PC-3 (cell line): ENCODE results near the gene ZNF407.

Source experiments
- EZH2 ChIP-seq: fragments of 300-600 bp; sonication (generic); IDR thresholded peaks from one replicate; pipeline ENCODE4 v1.6.1; 2017; ENCODE audit warnings: antibody characterized with exemption, mild to moderate bottlenecking, low read length; ENCODE audit not compliant: unreplicated experiment
- EZH2phosphoT487 ChIP-seq: fragments of 300-600 bp; sonication (generic); IDR thresholded peaks from 2 replicates; pipeline ENCODE4 v1.6.1; 2018; ENCODE audit warnings: mild to moderate bottlenecking, antibody characterized with exemption, low read length, borderline replicate concordance
- TF ChIP-seq, protein P1 (sequence below): fragments of 300-600 bp; sonication (generic); conservative IDR thresholded peaks from 2 replicates; pipeline ENCODE4 v1.5.1; 2017; ENCODE audit warnings: antibody characterized with exemption, low read depth, mild to moderate bottlenecking, low read length

DNA sequence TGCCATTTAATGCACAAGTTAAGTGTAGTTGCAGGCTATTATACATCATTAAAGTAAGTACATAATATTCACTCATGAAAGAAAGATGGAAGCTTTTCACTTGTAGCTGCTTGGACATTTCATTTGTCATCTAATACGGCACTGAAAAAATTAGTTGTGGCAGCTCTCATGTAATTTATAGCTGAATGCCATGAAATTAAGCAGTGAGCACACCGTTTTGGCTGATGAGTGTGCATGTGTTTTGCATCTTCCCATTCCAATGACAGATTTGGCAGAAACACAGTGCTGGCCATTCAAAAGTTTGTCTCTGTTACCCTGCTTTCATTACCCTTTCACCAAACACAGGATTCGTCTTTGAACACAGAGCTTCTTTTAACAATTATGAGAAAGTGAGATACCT, 437.3 kb downstream of the ZNF407 start:
- no peak for TF ChIP-seq EZH2phosphoT487
- TF ChIP-seq, protein P1, sequence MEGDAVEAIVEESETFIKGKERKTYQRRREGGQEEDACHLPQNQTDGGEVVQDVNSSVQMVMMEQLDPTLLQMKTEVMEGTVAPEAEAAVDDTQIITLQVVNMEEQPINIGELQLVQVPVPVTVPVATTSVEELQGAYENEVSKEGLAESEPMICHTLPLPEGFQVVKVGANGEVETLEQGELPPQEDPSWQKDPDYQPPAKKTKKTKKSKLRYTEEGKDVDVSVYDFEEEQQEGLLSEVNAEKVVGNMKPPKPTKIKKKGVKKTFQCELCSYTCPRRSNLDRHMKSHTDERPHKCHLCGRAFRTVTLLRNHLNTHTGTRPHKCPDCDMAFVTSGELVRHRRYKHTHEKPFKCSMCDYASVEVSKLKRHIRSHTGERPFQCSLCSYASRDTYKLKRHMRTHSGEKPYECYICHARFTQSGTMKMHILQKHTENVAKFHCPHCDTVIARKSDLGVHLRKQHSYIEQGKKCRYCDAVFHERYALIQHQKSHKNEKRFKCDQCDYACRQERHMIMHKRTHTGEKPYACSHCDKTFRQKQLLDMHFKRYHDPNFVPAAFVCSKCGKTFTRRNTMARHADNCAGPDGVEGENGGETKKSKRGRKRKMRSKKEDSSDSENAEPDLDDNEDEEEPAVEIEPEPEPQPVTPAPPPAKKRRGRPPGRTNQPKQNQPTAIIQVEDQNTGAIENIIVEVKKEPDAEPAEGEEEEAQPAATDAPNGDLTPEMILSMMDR: no peak
- no peak for TF ChIP-seq EZH2
